ENCODE results near the gene PYM1.
"Not testable (repeated sequence)": the region's sequence is repeated elsewhere in the genome, so short reads cannot be mapped to it uniquely, and the experiment has no call there.

PYM1 gene

DNA sequence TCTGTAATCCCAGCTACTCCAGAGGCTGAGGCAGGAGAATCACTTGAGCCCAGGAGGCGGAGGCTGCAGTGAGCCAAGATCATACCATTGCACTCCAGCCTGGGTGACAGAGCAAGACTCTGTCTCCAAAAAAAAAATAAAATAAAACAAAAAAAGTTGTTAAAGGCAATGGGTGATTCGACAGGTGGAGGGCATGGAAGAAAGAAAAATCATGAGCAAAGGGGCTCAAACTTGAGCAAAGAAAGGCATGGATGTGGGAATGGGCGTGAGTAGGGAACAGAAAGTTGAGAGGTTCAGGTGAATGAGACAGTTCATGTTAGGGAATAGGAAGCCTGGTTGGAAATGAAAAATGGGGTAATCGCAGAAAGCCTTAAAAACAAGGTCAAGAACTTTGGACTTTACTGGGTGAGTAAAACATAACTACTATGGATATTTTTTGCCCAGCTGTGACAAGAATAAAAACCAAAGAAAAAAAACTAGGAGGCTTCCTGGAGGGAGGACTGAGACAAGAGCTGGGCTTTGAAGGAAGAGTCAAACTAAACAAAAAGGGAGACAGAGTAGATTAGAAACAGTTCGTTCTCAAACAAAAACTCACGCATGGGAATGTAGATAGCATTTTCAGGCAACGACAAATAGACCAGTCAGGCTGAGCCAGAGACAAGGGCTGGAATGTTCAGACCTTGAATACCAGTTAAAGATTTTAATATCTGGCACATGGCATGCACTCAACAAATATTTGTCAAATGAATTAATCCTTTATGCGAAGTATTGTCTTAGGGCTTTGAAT, 18.8 kb downstream of the PYM1 start:
- no peak for DNase-seq

DNA sequence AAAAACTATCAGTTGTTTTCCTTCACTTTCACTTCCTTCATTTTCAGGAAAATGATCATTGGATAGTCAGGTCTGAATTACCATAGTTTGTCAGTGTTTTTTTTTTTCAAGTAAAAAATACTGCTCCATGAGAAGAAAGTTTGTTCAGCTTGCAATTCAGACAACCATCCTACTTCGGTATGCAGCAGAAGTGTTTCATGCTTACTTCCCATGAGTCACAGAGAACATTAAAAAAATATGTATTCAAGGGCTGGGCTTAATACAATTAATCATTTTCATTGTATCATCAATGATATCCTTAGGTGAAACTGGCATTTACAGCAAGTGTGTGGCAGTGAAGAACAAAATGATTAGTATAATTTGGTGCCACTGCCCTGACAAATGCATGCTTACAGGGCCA, 21.6 kb downstream of the PYM1 start:
- no peak for DNase-seq

DNA sequence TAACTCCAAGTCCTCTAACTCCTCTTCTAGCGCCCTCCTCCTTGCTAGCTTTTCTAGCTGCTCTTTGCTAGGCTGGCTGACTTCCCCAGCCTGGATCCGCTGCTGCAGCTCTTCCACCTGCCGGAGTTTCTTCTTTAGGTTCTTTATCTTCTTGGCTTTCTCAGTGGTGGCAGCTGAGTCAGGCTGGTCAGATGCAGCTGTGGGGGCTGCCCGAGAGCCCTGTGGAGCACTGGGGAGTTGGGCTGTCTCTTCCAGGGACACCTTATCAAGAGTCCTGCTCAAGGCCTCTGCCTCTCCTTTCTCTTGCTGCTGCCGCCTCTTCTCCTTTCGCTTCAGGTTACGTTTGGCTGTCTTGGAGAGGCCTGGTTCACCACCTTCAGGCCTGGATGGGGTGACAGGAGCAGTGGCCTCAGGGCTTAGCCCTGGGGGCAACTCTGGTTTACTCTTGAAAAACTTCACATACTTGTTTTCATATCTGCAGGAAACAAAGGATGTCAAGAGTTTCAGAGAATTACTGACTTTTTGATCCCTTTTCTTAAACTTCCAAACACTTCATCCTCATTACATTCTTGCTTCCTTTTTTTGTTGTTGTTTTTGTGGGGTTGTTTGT, 25.7 kb downstream of the PYM1 start:
- DNase-seq: no peak

DNA sequence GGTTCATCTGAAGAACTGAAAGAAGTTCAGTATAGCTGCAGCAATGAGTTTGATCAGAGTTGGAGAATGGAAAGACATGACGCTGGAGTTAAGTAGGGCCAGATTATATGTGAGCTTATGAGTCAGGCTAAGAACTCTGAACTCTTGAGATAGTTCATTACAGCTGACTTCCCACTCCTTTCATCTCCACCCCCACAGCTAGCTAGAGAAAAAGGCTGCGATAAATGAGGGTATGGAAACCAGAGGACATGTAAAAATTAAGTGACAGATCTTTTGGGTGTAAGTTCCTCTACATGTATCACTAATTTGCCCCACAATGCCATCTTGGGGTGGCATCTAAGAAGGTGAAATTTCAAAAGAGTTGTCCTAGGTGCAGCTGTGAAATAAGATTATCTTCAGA, 28.6 kb downstream of the PYM1 start:
- DNase-seq: peak in 1 of 2 donors; percentile 26

DNA sequence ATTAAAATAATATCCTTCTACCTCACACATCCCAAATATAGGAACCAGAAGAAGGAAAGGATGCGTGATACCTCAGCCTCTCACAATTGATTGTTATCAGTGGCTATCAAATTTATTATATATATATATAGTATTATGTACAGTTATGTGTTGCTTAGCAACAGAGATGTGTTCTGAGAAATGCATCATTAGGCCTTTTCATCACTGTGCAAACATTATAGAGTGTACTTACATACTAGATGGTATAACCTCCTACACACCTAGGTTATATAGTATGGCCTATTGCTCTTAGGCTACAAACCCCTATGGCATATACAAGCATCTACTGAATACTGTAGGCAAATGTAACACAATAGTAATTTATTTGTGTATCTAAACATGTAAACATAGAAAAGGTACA, 34.0 kb downstream of the PYM1 start:
- no peak for DNase-seq

DNA sequence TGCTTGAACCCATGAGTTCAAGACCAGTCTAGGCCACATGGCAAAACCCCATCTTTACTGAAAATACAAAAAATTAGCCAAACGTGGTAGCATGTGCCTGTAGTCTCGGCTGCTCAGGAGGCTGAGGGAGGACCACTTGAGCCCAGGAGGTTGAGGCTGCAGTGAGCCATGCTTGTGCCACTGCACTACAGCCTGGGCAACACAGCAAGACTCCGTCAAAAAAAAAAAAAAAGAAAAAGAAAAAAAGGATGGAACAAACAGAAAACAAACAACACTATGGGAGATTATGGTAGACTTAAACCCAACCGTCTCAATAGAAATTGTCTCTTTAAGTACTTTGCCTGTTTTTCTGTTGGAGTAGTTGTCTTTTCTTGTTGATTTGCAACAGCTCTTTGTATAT, 36.4 kb downstream of the PYM1 start:
- no peak for DNase-seq

DNA sequence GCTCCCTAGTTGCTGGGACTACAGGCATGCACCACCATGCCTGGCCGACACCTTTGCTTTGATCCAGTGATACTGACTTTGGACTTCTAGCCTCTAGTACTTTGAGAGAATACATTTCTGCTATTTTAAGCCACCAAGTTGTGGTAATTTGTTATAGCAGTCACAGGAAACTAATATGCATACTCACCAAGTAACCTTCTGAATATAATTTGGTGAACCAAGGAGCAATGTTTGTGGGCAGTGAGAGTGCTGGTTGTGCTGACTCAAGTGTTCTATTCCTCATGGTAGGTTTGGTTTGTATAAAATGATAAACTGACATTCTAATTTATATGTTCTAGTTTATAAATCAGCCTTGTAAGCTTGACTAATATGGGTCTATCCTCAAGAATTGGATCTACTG, 42.6 kb downstream of the PYM1 start:
- DNase-seq: no peak

DNA sequence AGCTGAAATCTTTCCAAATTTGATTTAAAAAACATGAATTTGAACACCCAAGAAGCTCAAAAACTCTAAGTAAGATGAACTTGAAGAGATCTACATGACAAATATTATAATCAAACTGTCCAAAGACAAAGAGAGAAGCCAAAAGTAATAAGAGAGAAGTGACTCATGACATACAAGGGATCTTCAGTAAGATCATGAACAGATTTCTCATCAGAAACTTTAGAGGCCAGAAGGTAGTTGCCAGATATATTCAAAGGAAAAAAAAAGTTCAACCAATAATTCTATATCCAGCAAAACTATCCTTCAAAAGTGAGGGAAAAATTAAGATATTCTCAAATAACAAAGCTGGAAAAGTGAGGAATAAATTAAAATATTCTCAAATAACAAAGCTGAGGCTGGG, 49.9 kb downstream of the PYM1 start:
- no peak for DNase-seq

DNA sequence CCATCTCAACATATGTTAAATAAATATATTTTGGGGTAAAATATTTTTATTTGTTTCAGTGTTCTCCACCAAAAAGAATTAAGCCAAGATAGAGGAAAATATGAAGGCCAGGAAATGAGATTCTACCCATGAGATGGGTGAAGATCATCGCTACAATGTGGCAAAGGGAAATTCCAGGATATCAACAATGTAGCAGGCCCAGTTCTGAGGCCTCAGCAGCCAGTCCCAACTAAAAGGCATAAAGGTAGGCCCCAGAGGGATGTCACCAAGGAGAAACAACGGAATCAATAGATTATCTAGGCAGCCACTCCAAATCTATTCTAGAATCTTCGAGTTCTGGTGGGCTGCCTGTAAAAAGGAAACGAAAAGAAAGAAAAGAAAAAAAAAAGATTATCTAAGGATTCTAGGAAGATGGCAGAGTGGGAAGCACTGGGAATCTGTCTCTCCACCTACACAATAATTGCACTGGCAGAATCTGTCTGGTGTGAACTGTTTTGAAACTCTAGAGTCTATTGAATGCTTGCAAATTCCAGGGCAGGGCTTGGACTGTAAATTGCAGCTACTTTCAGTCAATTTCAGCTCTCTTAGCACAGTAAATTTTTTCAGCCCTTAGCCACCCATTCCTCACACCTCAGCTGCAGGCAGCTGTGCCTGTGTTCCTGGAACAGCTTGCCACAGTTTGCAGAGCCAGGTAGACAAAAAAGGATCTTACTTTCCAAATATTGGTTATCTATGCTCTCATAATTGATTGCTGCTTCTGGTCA, 51.8 kb downstream of the PYM1 start:
- no peak for DNase-seq

DNA sequence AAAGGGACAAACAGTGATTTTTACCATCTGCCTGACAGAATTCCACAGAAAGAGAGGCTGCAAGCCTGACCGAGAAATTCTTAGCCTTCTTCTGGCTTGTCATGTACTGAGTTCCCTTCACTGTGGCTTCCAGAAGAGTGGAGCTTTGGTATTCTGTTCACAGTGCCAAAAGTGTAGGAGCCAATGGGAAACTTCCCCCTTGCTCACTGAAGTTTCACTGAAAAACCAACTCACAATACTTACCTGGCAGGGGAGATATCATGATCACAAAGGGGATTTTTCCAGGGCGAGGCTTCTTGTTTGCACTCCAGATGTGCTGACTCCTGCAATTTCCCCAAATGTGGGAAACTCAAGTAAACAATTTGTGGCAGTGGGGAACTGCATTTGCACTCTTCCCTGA, 53.3 kb downstream of the PYM1 start:
- no peak for DNase-seq

DNA sequence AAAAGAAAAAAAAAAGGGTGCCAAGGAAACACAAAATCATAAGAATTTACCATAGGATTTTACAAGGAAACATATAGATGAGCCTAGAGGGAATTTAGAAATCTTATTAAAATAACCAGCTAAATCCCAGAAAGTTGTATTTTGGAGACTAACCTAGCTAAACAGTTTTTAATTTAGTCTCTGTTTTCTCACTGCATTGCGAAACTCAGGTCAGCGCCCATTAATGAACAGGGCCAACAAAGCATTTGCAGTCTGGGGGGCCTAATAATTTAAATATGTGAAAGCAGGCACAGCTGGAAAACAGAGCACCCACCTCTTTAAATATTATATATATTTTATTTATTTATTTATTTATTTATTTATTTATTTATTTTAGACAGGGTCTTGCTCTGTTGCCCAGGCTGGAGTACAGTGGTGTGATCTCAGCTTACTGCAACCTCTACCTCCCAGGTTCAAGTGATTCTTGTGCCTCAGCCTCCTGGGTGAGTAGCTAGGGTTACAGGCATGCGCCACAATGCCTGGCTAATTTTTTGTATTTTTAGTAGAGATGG, 61.2 kb downstream of the PYM1 start:
- DNase-seq: not testable (repeated sequence)

DNA sequence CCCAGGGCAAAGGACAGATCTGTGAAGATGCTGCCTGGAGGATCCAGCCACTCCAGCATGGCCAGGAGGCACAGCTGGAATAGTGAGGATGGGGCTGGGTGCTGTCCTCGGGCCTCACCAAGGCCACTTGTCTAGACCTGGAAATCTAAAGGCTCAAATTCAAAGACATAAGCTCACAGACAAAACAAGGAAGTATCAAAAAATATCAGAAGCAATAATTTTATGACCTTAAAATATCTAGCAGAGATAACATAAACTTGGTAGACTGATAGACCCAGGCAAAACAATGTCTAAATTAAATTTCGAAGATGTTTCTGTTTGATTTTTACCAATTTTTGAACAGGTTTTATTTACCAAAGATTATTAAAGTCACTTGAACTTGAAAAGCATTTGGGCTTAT, 62.4 kb downstream of the PYM1 start:
- no peak for DNase-seq

DNA sequence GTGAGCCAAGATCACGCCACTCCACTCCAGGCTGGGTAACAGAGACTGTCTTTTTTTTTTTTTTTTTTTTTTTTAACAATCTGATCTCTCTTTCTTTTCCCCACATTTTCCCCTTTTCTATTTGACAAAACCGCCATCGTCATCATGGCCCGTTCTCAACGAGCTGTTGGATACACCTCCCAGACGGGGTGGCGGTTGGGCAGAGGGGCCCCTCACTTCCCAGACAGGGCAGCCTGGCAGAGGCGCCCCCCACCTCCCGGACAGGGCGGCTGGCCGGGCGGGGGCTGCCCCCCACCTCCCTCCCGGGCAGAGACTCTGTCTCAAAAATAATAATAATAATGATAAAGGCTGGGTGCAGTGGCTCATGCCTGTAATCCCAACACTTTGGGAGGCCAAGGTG, 64.8 kb downstream of the PYM1 start:
- not testable (repeated sequence) for DNase-seq

DNA sequence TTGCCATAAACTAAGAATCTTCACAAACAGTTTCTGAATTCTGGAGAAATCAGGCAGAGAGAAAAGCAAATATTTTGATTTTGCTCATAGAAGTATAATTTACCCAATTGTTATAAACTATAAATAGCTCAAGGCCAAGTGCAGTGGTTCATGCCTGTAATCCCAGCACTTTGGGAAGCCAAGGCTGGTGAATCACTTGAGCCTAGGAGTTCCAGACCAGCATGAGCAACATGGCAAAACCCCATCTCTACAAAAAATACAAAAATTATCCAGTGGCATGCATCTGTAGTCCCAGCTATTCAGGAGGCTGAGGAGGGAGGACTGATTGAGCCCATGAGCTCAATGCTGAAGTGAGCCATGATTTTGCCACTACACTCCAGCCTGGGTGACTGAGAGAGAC, 65.4 kb downstream of the PYM1 start:
- DNase-seq: no peak

DNA sequence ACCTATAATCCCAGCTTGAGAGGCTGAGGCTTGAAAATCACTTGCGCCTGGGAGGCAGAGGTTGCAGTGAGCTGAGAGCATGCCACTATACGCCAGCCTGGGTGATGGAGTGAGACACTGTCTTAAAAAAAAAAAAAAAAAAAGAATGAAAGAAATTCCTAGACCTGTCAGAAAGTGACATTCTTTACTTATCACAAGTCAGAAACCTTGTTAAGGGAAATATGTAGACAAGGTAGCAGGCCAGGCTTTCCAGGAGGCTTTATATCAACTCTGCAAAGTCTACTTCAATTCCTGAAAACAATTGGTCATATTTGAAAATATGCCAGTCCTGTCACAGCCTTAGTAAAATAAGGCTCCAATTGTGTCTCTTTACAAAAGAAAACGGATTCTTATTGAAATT, 65.8 kb downstream of the PYM1 start:
- no peak for DNase-seq

DNA sequence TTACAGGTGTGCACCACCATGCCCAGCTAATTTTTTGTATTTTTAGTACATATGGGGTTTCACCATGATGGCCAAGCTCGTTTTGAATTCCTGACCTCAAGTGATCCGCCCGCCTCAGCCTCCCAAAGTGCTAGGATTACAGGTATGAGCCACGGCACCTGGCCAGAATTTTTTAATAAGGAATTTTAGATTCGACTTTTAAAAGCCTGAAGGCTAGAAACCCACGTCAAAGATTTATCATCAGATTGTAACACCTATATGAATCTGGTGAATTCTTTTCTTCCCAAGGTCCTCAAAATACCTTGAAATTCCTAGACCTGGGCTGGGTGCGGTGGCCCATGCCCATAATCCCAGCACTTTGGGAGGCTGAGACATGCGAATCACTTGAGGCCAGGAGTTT, 66.3 kb downstream of the PYM1 start:
- no peak for DNase-seq

DNA sequence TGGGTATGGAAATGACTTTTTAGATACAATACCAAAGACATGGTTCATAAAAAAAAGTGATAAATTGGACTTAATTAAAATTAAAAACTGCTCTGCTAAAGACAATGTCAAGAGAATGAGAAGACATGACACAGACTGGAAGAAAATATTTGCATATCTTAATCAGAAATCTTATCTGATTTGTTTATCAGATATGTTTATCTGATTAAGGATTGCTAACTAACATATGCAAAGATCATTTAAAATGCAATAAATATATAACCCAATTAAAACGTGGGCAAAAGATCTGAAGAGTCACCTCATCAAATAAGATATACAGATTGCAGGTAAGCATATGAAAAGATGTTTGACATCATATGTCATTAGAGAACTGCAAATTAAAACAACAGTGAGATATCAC, 75.0 kb downstream of the PYM1 start:
- DNase-seq: no peak

Measured in inflammatory macrophage treated with lipopolysaccharide for 1 hour (primary cell).